Stimulated activated CD4-positive, alpha-beta T cell treated with anti-CD3 and anti-CD28 coated beads, TNF-alpha, amount 100 ng/mL, for 48 hours (primary cell): Measurements from ENCODE around the gene HOXC6.
A peak's percentile ranks its signal among the peaks of the same experiment; 100 is the strongest.

Experiments used
- DNase-seq, 3 donors: peaks; one replicate each; pipeline ENCODE4 v3.0.0-alpha.2; 2020; ENCODE audit warnings: low read depth in 3 of 3

Gene HOXC6

GRCh38 chr12:54029529-54030441 is 1.5 kb downstream of the HOXC6 start:
- DNase-seq = no peak

DNA sequence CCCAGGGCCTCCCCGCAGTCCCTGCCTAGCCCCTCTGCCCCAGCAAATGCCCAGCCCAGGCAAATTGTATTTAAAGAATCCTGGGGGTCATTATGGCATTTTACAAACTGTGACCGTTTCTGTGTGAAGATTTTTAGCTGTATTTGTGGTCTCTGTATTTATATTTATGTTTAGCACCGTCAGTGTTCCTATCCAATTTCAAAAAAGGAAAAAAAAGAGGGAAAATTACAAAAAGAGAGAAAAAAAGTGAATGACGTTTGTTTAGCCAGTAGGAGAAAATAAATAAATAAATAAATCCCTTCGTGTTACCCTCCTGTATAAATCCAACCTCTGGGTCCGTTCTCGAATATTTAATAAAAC is 2.2 kb downstream of the HOXC6 start:
- no peak for DNase-seq

GRCh38 chr12:54030889-54031471 is 2.7 kb downstream of the HOXC6 start:
- no peak for DNase-seq

DNA sequence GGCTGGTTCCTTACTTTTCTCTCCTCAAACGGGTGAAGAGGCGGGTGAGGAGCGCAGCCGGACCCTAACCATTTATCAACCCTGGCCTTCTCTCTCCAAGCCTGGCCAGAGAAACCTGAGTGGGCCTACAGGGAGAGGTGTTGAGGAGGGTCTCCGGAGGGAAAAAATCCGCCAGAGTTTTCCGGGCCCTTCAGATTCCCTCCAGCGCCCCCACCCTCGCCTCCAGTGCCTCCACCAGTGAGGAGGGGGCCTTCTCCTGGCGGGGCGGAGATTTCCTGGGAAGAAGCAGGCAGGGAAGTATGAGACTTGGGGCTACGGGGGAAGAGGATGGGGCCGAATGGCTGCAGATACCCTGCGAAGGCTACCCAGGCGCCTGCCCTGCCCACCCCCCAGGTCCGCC is 3.2 kb downstream of the HOXC6 start:
- DNase-seq = no peak

- DNase-seq = no peak
These were observed 3.9 kb downstream of the HOXC6 start for GRCh38 chr12:54032086-54032619.

DNA sequence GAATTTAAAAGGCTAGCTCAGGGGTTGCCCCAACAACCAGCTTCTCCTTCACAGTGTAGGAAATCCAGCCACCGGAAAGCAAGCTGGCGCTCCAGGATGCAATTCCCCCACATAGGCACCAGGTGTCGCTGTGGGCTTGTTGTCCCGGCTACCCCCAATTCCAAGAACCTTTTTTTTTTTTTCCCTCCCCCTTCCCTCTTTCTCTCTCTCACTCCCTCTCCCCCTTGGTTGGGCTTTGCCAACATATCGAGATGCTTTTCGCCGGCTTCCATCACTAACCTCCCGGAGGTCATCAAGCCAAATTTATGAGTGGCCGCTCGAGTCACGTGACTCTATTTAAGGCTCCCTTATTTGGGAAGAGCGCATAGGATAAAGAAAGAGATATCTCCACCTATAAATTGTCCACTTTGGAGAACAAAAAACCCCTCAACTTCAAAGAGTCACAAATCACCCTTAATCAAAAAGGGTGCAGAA is 4.4 kb downstream of the HOXC6 start, which contains the start of gene HOXC5:
HOXC5 (plus strand) TSS at position 424 of the 474 bp plus-strand sequence. CDS start 73 bp downstream, outside the sequence.
- peak in 2 of 3 donors; percentile 35 to 52 for DNase-seq

GRCh38 chr12:54033106-54033979 is 5.1 kb downstream of the HOXC6 start:
- DNase-seq = no peak

DNA sequence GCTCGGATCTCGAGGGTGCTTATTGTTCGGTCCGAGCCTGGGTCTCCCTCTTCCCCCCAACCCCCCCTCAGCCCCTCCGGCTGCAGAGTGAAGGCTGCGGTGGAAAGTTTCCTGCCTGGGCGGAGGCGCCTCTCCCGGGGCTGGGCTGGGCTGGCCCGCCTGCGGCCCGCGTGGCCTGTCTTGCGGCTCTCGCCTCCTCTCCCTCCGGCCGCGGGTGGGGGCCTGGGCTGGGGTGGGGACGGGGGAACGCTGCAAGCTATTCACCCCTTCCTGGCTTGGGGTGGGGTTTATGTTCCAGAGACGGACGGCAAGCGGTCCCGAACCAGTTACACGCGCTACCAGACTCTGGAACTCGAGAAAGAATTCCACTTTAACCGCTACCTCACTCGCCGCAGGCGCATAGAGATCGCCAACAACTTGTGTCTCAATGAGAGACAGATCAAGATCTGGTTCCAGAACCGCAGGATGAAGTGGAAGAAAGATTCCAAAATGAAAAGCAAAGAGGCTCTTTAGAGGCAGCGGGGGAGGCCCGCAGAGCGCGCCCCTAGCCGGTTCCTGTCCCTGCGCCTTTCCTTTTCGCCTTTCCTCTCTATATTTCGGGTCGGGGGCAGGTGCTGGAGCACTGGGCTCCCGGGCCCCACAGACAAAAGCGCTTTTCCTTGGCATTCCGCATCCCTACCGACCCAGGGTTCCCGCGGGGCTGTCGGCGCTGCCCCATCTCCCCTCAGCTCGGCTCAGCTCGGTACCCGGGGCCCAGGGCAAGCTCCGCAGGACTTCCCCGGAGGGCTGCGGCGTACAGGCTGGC is 5.9 kb downstream of the HOXC6 start:
- no peak for DNase-seq

- no peak for DNase-seq
These were observed 6.6 kb downstream of the HOXC6 start for GRCh38 chr12:54034785-54035310.

DNA sequence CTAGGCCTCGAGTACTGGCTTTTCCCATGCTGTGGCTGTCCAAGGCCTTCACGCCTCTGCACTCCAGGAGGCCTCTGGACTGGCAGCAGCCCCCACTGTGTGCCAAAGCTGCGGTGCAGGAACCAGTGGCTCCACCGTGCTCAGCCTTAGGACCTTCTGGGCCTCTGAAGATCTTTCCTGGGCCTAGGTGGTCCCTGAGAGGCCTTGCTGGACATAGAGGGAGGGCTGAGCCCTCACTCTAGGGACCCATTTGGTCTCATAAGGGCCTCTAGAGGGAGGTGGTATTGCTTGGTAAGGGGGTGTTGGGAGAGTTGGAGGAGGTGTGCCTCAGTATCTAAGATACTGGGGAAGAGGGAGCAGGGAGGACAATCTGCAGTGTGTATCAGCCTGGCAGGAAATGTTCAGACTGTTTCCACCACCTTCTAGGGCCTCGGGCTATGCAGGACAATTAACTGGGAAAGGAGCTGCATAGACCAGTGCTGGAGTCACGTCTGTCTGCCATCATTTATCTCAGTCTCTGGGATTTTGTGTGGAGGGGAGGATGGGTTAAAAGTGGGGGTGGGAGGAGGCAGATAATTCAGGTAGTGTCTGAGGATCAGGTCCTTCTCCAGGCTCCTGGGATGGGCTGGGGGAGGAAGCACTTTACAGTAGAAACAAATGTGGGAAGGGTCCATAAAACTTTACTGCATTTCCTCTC is 7.5 kb downstream of the HOXC6 start:
- no peak for DNase-seq

- no peak for DNase-seq
These were observed 8.6 kb downstream of the HOXC6 start for GRCh38 chr12:54036620-54037359.

DNA sequence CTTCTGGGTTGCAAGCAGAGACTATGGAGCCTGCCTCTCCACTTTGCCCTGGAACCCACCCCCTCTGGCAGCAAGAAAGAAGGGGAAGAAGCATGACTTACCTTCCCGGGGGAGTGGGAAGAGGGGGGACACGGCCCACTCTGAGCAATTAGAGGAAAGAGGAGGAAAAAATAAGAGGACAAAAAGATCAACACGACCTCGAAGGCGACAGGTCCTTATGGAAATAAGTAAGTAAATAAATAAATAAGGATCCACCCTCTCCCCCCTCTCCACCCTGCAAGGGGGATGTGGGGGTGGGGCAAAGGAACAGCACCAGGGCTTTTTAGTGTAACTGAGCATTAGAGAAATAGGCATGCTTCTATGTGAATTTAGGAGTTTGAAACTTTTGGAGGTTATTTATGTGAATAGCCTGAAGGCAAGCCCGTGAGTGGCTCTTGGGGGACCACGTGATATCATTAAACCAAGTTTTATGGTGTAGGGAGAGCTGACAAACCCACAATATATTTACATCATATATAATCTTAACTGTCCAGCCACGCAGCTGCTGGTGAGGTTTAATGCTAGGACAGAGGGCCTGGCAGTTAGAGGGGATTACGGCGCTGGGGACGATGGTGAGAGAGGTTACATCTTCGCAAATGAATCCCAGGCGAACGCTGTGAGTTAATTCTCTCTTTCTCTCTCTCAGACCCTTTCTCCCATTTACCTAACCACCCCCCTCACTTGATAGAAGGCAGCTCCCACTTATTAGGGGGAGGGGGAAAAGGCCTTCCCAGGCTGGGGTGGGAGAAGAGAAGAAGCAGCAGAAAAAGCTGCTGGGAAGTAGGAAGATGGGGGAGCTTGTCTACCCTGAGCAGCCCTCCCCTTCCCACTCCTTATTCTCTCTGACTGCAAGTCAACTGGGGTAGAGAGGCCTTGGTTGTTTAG is 9.4 kb downstream of the HOXC6 start:
- DNase-seq = no peak

- DNase-seq = no peak
These were observed 10.1 kb downstream of the HOXC6 start for GRCh38 chr12:54038284-54038870.

DNA sequence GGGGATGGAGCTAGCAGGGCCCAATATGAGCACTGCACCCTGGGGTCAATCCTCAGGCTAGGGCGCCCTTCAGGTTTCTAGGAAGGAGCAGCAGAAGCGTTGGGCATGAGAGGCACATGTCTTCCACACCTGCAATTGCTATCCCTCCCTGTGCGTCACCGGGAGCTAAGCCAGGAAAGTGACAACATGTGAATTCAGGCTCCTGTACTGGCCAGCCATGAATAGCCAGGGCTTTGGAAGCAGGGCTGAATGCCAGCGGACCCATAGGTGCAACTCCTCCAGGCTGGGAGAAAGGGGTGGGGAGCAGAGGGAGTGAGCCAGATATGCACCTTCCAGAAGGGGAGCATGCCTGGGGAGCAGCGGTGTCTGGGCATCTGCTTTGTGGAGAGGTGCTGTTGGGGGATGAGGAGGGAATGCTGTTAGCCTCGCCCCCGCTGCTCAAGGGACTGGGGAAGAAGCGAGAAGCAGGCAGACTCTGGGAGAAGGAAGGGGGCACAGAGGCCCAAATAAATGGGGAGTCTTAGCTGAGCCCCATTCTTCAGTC is 10.7 kb downstream of the HOXC6 start:
- no peak for DNase-seq

DNA sequence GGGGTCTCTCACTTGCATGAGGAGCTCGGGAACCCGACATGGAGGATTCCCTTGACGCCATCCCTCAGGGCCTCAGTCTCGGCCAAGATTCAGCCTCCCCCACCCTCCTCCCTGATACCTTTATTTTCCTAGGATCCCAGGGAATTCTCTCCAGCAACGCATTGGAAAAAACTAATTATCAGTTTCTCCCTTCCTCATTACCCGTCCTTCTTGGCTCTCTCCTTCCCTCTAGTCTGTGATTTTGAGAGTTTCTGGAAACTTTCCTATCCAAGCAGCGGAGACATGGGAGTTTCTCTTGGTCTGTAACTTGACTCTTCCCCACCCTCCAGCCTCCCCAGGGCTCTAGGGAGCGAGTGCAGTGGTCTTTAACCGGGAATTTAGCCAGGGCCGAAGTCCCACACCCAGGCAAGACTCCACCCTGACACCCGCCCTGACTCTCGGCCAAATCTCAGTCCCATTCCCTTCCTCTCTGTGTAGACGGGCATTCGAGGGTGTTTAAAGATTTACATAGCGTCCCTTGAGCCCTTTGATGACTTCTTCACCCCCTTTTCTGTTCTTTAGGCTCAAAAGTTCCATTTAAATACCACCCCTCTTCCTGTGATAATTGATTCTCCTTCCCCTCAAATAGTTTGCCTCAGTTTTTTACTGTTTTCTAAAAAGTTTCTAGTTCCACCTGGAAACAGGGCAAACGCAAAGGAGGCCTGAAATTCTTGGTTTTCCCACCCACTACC is 11.3 kb downstream of the HOXC6 start:
- DNase-seq = no peak

- DNase-seq = no peak
These were observed 11.9 kb downstream of the HOXC6 start for GRCh38 chr12:54040148-54040494.

- no peak for DNase-seq
These were observed 12.4 kb downstream of the HOXC6 start for GRCh38 chr12:54040648-54041047.
